GM18498 (cell line): ENCODE data around the gene RAB8A.
A peak's percentile ranks its signal among the peaks of the same experiment; 100 is the strongest.
"Not testable (repeated sequence)": the region's sequence is repeated elsewhere in the genome, so short reads cannot be mapped to it uniquely, and the experiment has no call there.

Experiments used
- ATAC-seq: cut with Tn5 transposase; IDR thresholded peaks from one replicate; pipeline ENCODE4 v1.9.1; 2021; ENCODE audit warnings: mild to moderate bottlenecking, moderate library complexity; ENCODE audit not compliant: unreplicated experiment

Gene RAB8A

GRCh38 chr19:16077984-16078758 is 33.5 kb upstream of the RAB8A start:
- ATAC-seq: no peak

- ATAC-seq: peak; percentile 43
Observed at GRCh38 chr19:16078759-16079707, 32.7 kb upstream of the RAB8A start.

GRCh38 chr19:16084067-16084685 is 27.5 kb upstream of the RAB8A start:
- ATAC-seq: no peak

- ATAC-seq: no peak
Observed at GRCh38 chr19:16085115-16085514, 26.6 kb upstream of the RAB8A start.

GRCh38 chr19:16087404-16087803 is 24.3 kb upstream of the RAB8A start:
- ATAC-seq: not testable (repeated sequence)

GRCh38 chr19:16087940-16088339 is 23.7 kb upstream of the RAB8A start:
- ATAC-seq: no peak

- ATAC-seq: no peak
Observed at GRCh38 chr19:16088351-16089009, 23.2 kb upstream of the RAB8A start.

- ATAC-seq: no peak
Observed at GRCh38 chr19:16089010-16089846, 22.5 kb upstream of the RAB8A start.

- no peak for ATAC-seq
Observed at GRCh38 chr19:16091546-16092475, 19.9 kb upstream of the RAB8A start.

- no peak for ATAC-seq
Observed at GRCh38 chr19:16094360-16095070, 17.2 kb upstream of the RAB8A start.

- ATAC-seq: no peak
Observed at GRCh38 chr19:16095071-16095571, 16.6 kb upstream of the RAB8A start.

GRCh38 chr19:16096280-16096855 is 15.3 kb upstream of the RAB8A start:
- no peak for ATAC-seq

- no peak for ATAC-seq
Observed at GRCh38 chr19:16098416-16098768, 13.3 kb upstream of the RAB8A start.

GRCh38 chr19:16098821-16099220 is 12.9 kb upstream of the RAB8A start:
- ATAC-seq: no peak

GRCh38 chr19:16099314-16099965 is 12.2 kb upstream of the RAB8A start:
- not testable (repeated sequence) for ATAC-seq

- ATAC-seq: no peak
Observed at GRCh38 chr19:16100524-16100923, 11.2 kb upstream of the RAB8A start.

- no peak for ATAC-seq
Observed at GRCh38 chr19:16104722-16105121, 7.0 kb upstream of the RAB8A start.
